HG03469 (cell line): ENCODE data around the gene HYPK.
"Not testable (repeated sequence)": the region's sequence is repeated elsewhere in the genome, so short reads cannot be mapped to it uniquely, and the experiment has no call there.

Experiments used
- ATAC-seq: cut with Tn5 transposase; IDR thresholded peaks from one replicate; pipeline ENCODE4 v1.9.1; 2021; ENCODE audit warnings: mild to moderate bottlenecking, moderate library complexity, moderate number of reproducible peaks; ENCODE audit not compliant: unreplicated experiment

The HYPK gene

DNA sequence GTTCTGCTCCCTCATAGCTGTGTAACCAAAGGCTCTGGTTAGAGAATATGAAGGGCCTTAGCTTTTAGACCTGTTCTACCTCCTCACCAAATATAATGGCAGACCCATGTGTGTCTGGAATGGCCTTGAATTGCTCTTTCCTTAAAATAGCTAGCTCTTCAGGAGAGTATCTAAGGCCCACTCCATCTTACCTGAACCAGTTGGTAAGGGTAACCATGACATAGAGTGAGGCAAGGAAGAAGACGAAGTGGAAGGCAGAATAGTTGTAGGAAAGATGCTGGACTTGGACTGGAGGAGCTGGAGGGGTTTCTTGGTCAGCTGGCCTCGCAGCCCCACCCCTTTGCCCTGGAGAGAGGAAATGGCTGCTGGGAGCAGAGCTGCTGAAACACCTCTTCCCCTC, 5.2 kb upstream of the HYPK start:
- ATAC-seq, result no peak

DNA sequence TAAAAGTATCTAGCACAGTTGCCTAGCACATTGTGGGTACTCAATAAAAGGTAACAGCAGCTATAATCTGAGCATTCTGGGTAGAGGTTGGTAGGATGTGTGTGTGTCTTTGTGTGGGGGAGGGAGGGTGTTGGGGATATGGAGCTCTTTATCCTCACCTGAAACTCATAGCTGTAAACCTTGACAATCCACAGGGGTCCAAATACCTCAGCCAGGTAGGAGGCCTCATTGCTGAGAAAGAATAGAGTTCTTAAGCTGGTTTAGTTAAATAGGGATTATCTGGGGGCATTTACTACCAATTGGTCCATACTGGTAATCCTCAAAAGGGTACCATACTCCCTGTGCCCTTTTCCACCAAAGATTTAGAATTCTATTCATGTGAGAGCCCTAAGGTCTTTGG, 4.4 kb upstream of the HYPK start:
- ATAC-seq, result no peak

DNA sequence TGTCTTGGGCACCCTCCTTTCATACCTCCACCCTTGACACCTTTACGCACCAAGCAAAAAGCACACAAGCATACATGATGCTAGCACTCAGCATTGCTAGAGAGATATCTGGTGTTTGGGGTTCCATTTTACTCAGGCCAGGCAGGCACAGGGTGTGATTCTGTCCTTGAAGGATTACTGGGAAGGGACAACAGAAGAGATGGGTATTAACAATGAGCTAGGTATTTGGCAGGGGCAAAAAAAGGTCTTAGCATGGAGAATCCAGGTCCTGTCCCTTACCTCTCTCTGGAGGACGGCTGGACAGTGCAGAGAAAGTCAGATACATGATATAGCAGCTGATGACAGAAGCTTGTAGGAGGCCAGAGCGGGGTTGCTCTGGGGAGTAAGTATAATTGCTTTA, 3.8 kb upstream of the HYPK start:
- ATAC-seq, result no peak

DNA sequence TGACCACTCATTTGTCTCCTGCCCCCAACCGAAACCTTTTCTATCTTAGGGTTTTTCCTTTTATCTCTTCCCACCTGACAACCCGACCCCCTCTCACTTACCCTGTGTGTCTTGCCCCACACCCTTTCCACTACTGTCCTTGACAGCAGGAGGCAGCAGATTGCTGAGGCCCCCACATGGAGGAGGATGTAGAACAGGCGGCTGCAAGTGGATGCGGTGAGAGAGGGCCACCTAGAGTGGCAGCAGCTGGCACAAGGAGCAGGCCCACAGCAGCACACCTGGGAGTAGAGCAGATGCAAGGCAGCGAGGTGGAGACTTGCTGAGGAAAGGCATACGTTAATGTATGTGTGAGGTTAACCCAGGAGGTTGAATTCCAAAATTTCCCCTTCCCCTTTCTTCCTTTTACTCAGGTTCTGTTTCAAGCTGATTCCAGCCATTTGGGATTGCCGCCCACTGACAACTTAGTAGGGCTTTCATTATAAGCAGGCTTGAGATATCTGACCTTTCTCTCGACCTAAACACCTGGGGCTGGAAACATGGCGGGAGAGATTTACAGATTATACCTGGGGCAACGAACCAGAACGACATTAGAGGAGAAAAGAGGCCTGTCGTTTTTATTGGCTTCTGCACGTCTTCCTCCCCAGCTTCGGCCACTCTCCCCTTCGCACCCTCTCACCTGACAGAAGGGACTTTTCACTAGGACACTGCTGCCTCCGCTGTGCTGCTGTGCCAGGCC, 1.0 kb upstream of the HYPK start:
- no peak for ATAC-seq

DNA sequence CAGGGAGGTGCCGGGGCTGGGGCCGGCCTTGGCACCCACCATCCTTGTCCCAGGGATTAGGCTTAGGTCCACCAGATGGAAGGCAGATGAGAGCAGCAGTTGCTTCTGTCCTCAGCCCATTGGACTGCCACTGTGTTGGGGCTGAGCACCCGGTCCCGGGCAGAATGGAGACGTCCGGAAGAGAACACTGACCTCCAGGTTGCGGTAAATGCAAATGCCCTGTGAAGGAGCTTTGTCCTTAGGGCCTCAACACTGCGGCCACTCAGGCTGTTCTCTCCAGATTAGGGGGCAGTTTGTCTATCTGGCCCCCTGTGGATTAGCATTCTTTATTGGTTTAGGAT, 484 bp upstream of the HYPK start, which contains the start of gene SERINC4:
Gene SERINC4, minus strand, starts transcription at position 276 of the 341 bp plus-strand sequence. Its CDS starts 234 bp downstream, at position 42.
- no peak for ATAC-seq

DNA sequence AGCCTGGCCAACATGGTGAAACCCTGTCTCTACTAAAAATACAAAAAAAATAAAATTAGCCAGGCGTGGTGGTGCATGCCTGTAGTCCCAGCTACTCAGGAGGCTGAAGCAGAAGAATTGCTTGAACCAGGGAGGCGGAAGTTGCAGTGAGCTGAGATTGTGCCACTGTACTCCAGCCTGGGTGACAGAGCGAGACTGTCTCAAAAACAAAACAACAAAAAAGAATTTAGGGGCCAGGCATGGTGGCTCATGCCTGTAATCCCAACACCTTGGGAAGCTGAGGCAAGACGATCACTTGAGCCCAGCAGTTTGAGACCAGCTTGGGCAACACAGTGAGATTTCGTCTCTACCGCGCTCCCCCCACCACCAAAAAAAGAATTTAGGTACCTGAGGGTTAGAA, 2.3 kb downstream of the HYPK start:
- not testable (repeated sequence) for ATAC-seq

DNA sequence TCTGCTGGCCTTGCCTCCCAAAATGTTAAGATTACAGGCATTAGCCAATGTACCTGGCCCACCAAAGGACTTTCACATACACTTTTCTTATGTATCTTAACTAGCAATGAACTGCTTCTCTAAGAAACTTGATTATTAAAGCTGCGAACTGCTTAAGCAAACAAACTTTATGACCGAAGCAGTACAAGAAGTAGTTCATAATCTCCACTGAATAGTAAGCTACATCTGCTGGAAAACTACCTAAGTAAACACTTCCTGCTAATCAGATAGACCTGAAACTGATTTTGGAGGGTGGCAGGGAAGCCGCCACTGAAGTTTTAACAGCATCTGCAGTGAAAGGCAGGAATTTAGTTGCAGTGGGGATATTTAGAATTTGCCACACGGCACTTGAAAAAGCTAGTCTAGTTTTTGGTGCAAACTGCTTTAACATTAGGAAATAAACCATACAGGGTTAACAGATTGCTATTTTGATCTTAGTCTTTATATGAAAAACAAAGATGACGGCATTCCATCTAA, 8.1 kb downstream of the HYPK start:
- peak; percentile 2 for ATAC-seq

DNA sequence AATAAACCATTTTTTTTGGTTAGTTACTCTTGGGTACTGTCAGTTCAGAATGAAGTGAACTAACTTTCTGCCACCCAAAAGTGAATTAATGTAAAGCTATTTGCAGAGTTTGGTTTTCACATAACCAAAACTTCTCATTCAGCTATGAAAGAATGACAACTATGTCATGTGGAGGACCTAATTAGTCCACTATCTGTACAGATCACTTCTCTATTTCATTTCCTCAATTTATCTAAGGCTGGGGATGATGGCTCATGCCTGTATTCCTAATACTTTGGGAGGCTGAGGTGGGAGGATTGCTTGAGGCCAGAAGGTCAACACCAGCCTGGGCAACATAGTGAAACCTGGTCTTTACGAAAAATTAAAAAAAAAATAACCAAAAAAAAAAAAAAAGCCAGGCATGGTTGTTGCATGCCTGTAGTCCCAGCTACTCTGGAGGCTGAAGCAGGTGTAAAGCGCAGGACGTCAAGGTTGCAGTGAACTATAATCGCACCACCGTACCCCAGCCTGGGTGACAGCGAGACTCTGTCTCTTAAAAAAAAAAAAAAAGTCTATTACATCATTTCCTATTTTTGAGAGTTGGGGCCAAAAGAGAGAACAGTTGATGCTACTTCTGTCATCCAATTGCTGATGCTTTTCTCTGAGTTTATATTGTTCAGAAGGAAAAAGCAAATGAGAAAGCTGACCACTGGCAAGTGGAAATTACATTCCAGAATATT, 8.7 kb downstream of the HYPK start:
- ATAC-seq, result peak; percentile 36

DNA sequence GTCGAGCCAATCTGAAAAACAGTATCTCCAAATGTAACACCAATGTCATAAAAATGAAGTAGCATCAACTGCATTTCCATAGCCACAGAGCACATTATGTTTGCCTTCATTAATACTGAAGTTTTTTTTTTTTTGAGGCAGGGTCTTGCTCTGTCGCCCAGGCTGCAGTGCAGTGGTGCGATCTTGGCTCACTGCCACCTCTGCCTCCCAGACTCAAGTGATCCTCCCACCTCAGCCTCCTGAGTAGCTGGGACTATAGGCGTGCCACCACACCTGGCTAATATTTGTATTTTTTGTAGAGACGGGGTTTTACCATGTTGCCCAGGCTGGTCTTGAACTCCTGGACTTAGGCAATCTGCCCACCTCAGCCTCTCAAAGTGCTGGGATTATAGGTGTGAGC, 14.7 kb downstream of the HYPK start:
- not testable (repeated sequence) for ATAC-seq

DNA sequence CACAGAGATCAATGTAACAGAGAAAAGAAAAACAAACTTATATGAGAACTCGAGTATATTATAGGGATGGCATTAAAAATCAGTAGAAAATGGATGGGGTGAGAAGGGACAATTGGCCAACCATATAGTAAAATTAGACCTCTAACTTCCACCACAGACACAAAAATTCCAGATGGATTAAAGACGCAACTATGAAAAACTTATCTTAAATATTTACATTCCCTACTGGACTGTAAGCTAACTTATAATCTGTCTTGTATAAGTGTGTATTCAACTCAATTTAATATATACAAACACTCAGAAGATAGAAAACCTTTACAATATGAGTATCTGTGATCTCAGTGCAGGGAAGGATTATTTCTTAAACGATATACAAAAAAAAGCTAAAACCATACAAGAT, 21.1 kb downstream of the HYPK start:
- no peak for ATAC-seq

DNA sequence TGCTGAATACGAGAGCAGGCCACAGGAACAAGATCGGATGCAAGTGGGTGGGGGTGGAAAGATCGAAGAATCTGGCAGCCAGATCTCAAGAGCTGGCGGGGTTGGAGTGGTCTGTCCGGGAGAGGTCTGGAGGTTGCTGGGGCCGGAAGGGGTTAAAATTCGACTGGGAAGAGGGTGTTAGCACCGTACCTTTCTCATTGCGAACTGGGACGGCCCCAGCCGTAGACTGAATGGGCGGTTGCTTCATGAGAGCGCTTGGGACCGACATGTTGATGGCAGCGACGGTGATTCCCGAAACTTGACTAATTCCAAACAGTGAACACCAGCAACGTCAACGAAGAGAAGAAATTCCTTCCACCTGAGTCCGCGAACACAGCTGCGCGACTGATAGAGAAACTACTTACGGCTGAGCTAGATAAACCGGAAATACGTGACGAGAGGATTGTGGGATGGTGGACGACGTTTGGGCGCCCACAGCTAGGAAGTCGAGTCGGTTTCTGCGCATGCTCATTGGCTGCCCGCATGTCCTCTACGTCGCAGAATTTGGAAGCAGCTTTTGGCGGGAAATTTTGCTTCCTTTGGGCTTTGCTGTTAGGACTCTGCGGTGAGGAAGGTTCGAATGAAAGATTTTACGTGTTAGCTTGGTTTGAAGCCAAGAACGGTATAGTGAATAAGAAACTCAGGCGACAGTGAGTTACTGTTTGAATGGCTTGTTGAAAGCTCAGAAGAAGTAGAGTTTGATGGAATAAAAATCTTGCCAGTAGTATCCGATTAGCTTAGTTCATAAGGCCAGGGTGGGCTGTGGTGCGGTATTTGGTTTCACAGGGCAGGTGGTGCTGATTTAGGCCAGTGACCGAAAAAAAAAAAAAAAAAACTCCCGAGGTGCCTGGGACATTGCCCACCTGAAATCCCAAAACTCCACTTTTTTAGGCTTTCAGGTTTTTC, 24.2 kb downstream of the HYPK start, which contains the start of gene MFAP1:
Gene MFAP1, minus strand, starts transcription at position 389 of the 945 bp plus-strand sequence. Its CDS starts 121 bp downstream, at position 268.
- peak; percentile 45 for ATAC-seq

DNA sequence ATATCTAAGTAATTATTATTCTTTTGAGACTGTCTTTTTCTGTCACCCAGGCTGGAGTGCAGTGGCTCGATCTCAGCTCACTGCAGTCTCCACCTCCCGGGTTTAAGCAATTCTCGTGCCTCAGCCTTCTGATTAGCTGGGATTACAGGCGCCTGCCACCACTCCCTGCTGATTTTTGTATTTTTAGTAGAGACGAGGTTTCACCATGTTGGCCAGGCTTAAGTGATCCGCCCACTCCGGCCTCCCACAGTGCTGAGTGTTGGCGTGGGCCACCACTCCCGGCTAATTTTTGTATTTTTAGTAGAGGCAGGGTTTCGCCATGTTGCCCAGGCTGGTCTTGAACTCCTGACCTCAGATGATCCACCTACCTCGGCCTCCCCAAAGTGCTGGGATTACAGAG, 24.9 kb downstream of the HYPK start:
- ATAC-seq, result not testable (repeated sequence)

DNA sequence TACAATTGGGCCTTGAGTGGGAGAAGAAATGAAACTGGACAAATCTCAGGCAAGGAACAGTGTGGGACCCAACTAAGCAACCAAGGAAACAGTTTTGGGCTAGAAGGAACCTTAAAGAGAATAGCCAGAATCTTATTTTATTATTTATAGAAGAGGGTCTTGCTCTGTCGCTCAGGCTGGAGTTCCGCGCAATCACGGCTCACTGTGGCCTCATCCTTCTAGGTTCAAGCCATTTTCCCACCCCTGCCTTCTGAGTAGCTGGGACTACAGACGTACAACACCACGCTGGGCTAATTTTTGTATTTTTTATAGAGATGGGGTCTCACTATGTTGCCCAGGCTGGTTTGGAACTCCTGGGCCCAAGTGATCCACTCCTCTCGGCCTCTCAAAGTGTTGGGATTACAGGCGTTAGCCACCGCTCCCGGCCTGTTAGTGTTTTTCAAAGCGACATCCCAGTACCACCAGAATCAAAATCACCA, 25.7 kb downstream of the HYPK start:
- no peak for ATAC-seq

DNA sequence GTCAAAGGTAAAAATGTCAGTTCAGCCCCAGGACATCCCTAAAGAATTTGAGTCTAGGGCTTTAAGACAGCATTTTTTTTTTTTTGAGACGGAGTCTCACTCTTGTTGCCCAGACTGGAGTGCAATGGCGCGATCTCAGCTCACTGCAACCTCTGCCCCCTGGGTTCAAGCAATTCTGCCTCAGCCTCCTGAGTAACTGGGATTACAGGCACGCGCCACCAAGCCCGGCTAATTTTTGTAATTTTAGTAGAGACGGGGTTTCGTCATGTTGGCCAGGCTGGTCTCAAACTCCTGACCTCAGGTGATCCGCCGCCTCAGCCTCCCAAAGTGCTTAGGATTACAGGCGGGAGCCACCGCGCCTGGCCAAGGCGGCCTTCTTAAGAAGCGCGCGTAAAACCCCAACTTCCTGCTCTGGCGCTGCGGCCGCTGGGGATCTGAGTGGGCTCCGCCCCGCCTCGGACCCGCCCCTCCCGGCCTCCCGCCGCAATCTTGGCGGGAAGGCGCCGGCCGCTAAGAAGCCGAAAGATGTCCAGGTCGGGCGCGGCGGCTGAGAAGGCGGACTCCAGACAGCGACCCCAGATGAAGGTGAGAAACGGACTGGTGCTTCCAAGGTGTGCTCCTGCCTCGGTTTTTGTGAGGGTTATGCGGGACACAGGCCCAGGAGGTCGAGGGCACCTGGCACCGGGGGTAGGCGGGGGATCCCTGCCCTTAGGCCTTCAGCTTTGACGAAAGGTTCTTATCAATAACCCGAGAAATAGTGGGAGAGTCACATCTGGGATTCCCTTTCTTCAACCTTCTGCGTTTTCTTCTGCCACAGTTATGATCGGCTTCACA, 26.3 kb downstream of the HYPK start, which contains the start of gene WDR76:
Gene WDR76, plus strand, starts transcription at position 495 of the 834 bp plus-strand sequence. Its CDS starts 31 bp downstream, at position 526.
- ATAC-seq, result no peak

DNA sequence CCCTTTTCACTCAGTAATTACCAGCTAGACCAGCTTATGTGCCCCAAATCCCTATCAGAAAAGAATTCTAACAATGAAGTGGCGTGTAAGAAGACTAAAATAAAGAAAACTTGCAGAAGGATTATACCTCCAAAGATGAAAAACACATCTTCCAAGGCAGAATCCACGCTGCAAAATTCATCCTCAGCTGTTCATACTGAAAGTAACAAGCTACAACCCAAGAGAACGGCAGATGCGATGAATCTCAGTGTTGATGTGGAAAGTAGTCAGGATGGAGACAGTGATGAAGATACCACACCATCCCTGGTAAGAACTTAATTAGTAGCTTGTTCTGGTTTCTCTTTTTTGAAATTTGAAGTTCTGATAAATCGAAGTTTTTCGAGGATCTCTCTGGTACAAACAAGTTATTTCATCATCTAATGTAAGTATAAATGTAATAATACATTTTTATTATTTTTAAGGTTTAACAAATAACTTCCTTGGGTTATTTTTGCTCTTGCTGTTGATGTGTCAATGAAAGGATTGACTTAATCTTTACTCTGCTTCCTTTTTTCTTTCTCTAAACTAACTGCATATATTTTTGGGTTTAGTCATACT, 27.8 kb downstream of the HYPK start:
- ATAC-seq, result no peak

DNA sequence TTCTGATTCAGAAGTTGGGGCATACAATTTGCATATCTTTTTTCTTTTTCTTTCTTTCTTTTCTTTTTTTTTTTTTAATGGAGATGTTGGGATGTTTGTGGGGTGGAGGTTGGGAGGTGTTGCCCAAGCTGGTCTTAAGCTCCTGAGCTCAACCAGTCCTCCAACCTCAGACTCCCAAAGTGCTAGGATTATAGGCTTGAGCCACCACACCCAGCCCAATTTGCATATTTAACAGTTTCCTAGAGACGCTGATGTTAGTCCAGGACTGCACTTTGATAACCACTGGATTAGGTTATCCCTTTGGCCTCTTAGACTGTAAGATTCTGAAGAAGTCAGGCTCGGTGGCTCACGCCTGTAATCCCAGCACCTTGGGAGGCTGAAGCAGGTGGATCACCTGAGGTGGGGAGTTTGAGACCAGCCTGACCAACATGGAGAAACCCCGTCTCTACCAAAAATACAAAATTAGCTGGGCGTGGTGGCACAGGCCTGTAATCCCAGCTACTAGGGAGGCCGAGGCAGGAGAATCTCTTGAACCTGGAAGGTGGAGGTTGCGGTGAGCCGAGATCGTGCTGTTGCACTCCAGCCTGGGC, 29.6 kb downstream of the HYPK start:
- not testable (repeated sequence) for ATAC-seq

DNA sequence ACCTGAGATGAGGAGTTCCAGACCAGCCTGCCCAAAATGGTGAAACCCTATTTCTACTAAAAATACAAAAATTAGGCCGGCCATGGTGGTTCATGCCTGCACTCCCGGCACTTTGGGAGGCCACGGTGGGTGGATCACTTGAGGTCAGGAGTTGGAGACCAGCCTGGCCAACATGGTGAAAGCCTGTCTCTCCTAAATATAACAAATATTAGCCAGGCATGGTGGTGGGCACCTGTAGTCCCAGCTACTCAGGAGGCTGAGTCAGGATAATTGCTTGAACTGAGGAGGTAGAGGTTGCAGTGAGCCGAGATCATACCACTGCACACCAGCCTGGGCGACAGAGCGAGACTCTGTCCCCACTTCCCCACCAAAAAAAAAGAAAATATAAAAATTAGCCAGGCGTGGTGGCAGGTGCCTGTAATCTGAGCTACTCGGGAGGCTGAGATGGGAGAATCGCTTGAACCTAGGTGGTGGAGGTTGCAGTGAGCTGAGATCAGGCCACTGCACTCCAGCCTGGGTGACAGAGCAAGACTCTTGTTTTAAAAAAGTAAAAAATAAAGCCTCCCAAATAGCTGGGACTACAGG, 30.4 kb downstream of the HYPK start:
- ATAC-seq, result not testable (repeated sequence)

DNA sequence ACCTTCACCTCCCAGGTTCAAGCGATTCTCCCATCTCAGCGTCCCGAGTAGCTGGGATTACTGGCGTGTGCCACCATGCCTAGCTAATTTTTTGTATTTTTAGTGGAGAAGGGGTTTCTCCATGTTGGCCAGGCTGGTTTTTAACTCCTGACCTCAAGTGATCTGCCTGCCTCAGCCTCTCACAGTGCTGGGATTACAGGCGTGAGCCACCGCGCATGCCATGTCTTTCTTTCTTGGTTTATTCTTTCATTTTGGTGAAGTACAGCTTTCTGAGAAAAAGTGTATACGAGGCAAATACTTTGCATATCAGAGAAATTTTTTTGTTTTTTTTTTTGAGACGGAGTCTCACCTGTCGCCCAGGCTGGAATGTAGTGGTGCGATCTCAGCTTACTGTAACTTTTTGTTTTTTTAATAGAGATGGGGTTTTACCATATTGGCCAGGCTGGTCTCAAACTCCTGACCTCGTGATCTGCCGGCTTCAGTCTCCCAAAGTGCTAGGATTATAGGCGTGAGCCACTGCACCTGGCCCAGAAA, 31.2 kb downstream of the HYPK start:
- not testable (repeated sequence) for ATAC-seq
